Ascending aorta (tissue), 2 donors: Measurements from ENCODE around the gene STRIP2. TPM values are rescaled to one million over a fixed set of nuclear protein-coding genes. Genes with fewer than 3 reads are reported as not detected.

Source experiments
- DNase-seq, 2 donors: peaks; one replicate each; pipeline ENCODE4 v3.0.0-alpha.2; 2019; ENCODE audit warnings: low spot score in 2 of 2
- H3K27ac ChIP-seq, 2 donors: fragments of 200-600 bp; sonication (generic); one replicate each; pipeline ENCODE4 v1.5.1; 2016 to 2017; ENCODE audit warnings: mild to moderate bottlenecking in 1 of 2
- H3K27me3 ChIP-seq: fragments of 200-600 bp; sonication (generic); one replicate; pipeline ENCODE4 v1.5.1; 2017
- H3K36me3 ChIP-seq, 2 donors: fragments of 200-600 bp; sonication (generic); one replicate each; pipeline ENCODE4 v1.5.1; 2016
- H3K4me1 ChIP-seq, 2 donors: fragments of 200-600 bp; sonication (generic); one replicate each; pipeline ENCODE4 v1.5.1; 2016 to 2017; ENCODE audit warnings: mild to moderate bottlenecking in 1 of 2
- H3K4me3 ChIP-seq, 2 donors: fragments of 200-600 bp; sonication (generic); one replicate each; pipeline ENCODE4 v1.5.1; 2016 to 2017; ENCODE audit warnings: mild to moderate bottlenecking in 1 of 2
- H3K9me3 ChIP-seq, 2 donors: fragments of 200-600 bp; sonication (generic); one replicate each; pipeline ENCODE4 v1.5.1; 2016
- intact Hi-C: fragments of 100-400 bp; cut with DNase I; formaldehyde crosslinking; loops from one replicate; pipeline ENCODE4 v1.15.1; 2023
- total RNA-seq: library from RNA; depleted of rRNA; stranded (reverse); fragments of >200 nt; gene quantifications from one replicate; pipeline ENCODE4 v1.1.0, GENCODE V29; 2016
- TF ChIP-seq, protein P1 (sequence below), 3 experiments: fragments of 200-600 bp in 2 of 3; fragments of 450-650 bp in 1 of 3; sonication (generic) in 2 of 3; IDR thresholded peaks; one replicate each; pipeline ENCODE4 v1.5.1; 2016 to 2019; ENCODE audit warnings: antibody characterized with exemption in 3 of 3, mild to moderate bottlenecking in 1 of 3, moderate library complexity in 1 of 3

STRIP2 gene
- total RNA-seq, 1 donor from 2014 or later = 2.3 TPM

DNA sequence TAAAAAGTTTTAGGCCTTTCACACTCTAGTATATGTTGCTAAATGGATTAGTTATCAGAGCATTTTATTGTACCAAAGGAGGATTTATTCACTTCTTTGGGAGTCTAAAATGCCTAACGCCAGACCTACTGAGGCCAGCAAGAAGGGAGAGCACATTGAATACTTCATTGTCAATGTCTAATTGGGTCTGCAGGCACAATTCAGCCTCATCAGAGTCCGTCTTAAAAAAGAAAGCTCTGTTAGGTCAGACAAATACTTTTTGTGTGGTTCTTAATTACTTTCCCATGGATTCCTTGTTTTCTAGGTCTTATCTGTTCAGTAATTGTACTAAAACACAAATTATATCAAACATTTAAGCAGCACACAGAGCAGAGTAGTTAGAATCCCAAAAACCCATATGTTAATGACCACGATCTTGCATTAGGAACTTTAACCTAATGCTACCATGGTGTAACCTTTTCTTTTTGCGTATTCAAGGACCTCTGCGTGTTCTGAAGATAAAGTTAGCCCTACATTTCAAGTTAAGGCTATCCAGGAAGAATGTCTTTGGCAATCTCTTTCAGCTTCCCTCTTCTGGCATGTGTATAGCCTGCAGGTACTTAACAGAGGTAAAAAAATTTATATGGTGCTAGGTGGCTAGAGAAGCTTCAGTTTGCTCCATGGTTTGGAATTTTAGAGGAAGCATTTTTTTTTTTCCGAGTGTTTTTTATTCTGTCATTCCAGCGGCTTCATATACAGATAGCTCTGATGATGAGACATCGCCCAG lies 45.7 kb upstream of the STRIP2 start:
- intact Hi-C loops = no loop called here
- H3K4me3 ChIP-seq = no peak overlapping the region
- TF ChIP-seq, protein P1, sequence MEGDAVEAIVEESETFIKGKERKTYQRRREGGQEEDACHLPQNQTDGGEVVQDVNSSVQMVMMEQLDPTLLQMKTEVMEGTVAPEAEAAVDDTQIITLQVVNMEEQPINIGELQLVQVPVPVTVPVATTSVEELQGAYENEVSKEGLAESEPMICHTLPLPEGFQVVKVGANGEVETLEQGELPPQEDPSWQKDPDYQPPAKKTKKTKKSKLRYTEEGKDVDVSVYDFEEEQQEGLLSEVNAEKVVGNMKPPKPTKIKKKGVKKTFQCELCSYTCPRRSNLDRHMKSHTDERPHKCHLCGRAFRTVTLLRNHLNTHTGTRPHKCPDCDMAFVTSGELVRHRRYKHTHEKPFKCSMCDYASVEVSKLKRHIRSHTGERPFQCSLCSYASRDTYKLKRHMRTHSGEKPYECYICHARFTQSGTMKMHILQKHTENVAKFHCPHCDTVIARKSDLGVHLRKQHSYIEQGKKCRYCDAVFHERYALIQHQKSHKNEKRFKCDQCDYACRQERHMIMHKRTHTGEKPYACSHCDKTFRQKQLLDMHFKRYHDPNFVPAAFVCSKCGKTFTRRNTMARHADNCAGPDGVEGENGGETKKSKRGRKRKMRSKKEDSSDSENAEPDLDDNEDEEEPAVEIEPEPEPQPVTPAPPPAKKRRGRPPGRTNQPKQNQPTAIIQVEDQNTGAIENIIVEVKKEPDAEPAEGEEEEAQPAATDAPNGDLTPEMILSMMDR (IDR thresholded peaks at IDR 0.05) = no peak
- peaks cover 4 to 12% of the 10 kb centered on the region in 2 donors for H3K36me3 ChIP-seq
- no peaks in the 10 kb centered on the region for H3K4me1 ChIP-seq
- no peaks in the 10 kb centered on the region for H3K27me3 ChIP-seq
- H3K9me3 ChIP-seq = no peaks in the 10 kb centered on the region
- no peak overlapping the region for H3K27ac ChIP-seq
- DNase-seq = no peak

DNA sequence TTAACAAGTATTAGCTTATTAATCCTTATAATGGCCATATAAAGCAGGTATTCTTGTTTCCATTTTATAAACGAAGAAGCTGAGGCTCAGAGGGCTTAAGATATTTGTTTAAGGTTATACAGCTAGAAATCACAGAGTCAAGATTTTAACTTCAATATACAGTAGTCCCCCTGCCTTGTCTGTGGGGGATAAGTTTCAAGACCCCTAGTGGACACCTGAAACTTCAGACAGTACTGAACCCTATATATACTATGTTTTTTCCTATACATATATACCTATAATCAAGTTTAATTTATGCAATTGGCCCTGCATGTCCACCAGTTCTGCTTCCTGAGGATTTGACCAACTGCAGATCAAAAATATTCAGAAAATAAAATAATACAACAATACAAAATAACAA lies 44.4 kb upstream of the STRIP2 start:
- H3K9me3 ChIP-seq = no peaks in the 10 kb centered on the region
- no peak overlapping the region for H3K4me3 ChIP-seq
- H3K4me1 ChIP-seq = no peaks in the 10 kb centered on the region
- TF ChIP-seq, protein P1 (IDR thresholded peaks at IDR 0.05) = no peak
- intact Hi-C loops = no loop called here
- peaks cover 4 to 12% of the 10 kb centered on the region in 2 donors for H3K36me3 ChIP-seq
- DNase-seq = no peak
- no peaks in the 10 kb centered on the region for H3K27me3 ChIP-seq
- no peak overlapping the region for H3K27ac ChIP-seq

DNA sequence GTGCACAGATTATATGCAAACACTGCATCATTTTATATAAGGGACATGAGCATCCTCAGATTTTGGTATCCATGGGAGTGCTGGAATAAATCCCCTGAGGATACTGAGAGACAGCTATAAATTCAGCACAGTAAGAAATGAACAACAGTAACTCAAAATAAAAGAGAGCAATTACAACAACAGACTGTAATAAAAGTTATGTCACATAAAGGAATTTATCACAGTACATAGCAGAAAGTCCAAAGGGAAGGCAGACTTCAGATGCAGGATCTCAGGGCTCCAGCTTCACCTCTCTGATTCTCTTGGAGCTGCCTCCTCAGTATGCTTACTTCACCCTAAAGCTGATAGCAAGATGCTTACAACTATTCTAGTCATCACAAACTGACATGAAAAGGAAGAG lies 43.9 kb upstream of the STRIP2 start:
- no peak for DNase-seq
- no peaks in the 10 kb centered on the region for H3K27me3 ChIP-seq
- H3K27ac ChIP-seq = no peak overlapping the region
- H3K9me3 ChIP-seq = no peaks in the 10 kb centered on the region
- TF ChIP-seq, protein P1 (IDR thresholded peaks at IDR 0.05) = no peak
- no peaks in the 10 kb centered on the region for H3K4me1 ChIP-seq
- no peak overlapping the region for H3K4me3 ChIP-seq
- H3K36me3 ChIP-seq = peaks cover 4 to 12% of the 10 kb centered on the region in 2 donors
- intact Hi-C loops = no loop called here

DNA sequence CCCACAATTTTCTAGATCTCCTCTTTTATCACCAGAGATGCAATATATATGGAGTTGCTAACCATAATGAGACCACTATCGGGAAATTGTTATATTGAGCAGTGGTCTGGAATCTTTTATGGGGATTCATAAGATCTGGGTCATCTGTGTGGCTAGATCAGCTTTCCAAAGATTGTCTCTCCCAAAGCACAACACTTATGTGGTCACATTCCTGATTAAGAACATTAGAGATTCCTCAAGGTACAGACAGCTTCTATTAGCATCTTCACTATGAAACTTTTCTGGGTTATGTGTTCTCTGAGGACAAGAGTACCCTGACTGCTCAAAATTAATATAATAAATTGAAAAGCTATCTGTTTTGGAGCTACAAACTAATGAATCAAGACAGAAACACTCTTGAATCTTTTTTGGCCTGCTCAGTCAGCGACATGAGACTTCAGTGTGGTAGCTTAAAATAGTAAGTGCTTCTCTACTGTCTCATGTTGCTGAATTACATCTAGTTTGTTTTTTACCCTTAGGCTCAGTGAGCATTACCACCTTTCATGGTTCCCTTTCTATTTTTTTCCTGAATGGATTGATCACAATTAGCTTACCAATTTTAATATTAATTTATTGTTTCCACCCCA lies 42.6 kb upstream of the STRIP2 start:
- H3K4me1 ChIP-seq = no peaks in the 10 kb centered on the region
- no peak overlapping the region for H3K4me3 ChIP-seq
- no peaks in the 10 kb centered on the region for H3K27me3 ChIP-seq
- intact Hi-C loops = no loop called here
- no peaks in the 10 kb centered on the region for H3K9me3 ChIP-seq
- H3K27ac ChIP-seq = no peak overlapping the region
- DNase-seq = no peak
- TF ChIP-seq, protein P1 (IDR thresholded peaks at IDR 0.05) = no peak
- peaks cover 4 to 12% of the 10 kb centered on the region in 2 donors for H3K36me3 ChIP-seq

DNA sequence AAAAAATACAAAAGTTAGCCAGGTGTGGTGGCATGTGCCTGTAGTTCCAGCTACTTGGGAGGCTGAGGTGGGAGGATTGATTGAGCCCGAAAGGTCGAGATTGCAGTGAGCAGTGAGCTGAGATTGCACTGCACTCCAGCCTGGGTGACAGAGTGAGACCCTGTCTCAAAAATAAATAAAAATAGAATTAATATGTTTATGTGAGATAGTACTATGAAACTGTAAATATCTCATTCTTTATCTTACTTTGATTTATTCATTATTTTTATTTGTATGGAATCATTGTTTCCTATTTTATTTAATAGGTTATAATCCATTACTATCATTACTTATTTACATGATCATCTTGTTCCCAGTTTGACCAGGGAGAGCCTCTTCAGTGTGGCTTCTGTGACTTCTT lies 41.0 kb upstream of the STRIP2 start:
- intact Hi-C loops = no loop called here

More for the DNA sequence above, 41.0 kb upstream of the STRIP2 start:
- Histone ChIP-seq H3K4me1 (no peaks in the 10 kb centered on the region), H3K27me3 (no peaks in the 10 kb centered on the region), H3K36me3 (peaks cover 8 to 12% of the 10 kb centered on the region in 2 donors), H3K27ac (no peak overlapping the region), H3K4me3 (no peak overlapping the region), H3K9me3 (no peaks in the 10 kb centered on the region)
- TF ChIP-seq, protein P1 (IDR thresholded peaks at IDR 0.05) = no peak
- no peak for DNase-seq
